Mesothelial cell of epicardium (in vitro differentiated cells): Measurements from ENCODE around the gene PAK4. TPM values are rescaled to one million over a fixed set of nuclear protein-coding genes. Genes with fewer than 3 reads are reported as not detected.
"Not testable (repeated sequence)": the region's sequence is repeated elsewhere in the genome, so short reads cannot be mapped to it uniquely, and the experiment has no call there.

Experiments used
- DNase-seq, 2 experiments: peaks; one replicate each; pipeline ENCODE4 v3.0.0; 2021; ENCODE audit warnings: low spot score in 2 of 2; ENCODE audit not compliant: unreplicated experiment in 2 of 2
- H3K27ac Mint-ChIP-seq: 2 replicates; pipeline ENCODE4 v1.8.0; 2021; ENCODE audit warnings: mixed read lengths
- H3K27me3 Mint-ChIP-seq: 2 replicates; pipeline ENCODE4 v1.8.0; 2021; ENCODE audit warnings: low read depth, mixed read lengths
- H3K36me3 Mint-ChIP-seq: 2 replicates; pipeline ENCODE4 v1.8.0; 2021; ENCODE audit warnings: mixed read lengths
- H3K4me1 Mint-ChIP-seq: 2 replicates; pipeline ENCODE4 v1.8.0; 2021; ENCODE audit warnings: mixed read lengths
- H3K4me3 Mint-ChIP-seq: 2 replicates; pipeline ENCODE4 v1.8.0; 2021; ENCODE audit warnings: mild to moderate bottlenecking, moderate library complexity, mixed read lengths
- H3K9me3 Mint-ChIP-seq: 2 replicates; pipeline ENCODE4 v1.8.0; 2021; ENCODE audit warnings: mixed read lengths
- CTCF ChIP-seq: fragments of 200-600 bp; sonication (generic); IDR thresholded peaks from one replicate; pipeline ENCODE4 v1.5.0; 2021; ENCODE audit warnings: antibody characterized with exemption; ENCODE audit not compliant: unreplicated experiment
- total RNA-seq: library from RNA; stranded (reverse); gene quantifications from 3 replicates; pipeline ENCODE4 v1.2.1, GENCODE V29; 2021

The PAK4 gene
- total RNA-seq, 1 donor from 2014 or later = 102 TPM

DNA sequence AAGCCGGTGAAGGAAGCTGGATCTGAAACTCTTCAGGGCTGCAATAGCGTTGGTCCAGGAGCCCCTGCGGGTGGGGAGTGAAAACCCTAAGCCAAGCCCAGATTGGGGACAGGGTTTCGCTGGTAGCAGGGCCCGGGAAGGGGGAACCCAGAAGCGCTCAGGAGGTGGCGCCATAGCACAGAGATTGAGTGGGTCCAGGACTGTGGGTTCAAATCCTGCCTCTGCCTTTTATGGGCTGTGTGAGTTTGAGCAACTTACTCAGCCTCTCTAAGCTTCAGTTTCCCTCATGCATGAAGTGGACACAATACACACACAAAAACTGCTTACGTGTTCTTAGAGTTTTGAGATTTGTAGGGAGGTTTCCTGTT, 86.8 kb downstream of the PAK4 start:
- Mint-ChIP-seq H3K4me1 (no peaks in the 10 kb centered on the region), H3K36me3 (peaks cover 3% of the 10 kb centered on the region), H3K27me3 (peaks cover 16% of the 10 kb centered on the region), H3K27ac (no peak overlapping the region), H3K9me3 (peaks cover 9% of the 10 kb centered on the region), H3K4me3 (no peak overlapping the region)
- DNase-seq = no peak
- no peak for TF ChIP-seq CTCF

- H3K4me3 Mint-ChIP-seq, H3K27ac Mint-ChIP-seq, H3K36me3 Mint-ChIP-seq, H3K4me1 Mint-ChIP-seq, DNase-seq, H3K9me3 Mint-ChIP-seq: not testable (repeated sequence)
- peaks cover 20% of the 10 kb centered on the region for H3K27me3 Mint-ChIP-seq
Measured at GRCh38 chr19:39215323-39215722, 89.7 kb downstream of the PAK4 start.

GRCh38 chr19:39217094-39217493, 91.5 kb downstream of the PAK4 start:
- Mint-ChIP-seq H3K4me3 (no peak overlapping the region), H3K9me3 (peaks cover 9% of the 10 kb centered on the region), H3K4me1 (no peaks in the 10 kb centered on the region), H3K27me3 (peaks cover 36% of the 10 kb centered on the region), H3K27ac (no peak overlapping the region), H3K36me3 (peaks cover 3% of the 10 kb centered on the region)
- no peak for DNase-seq
- TF ChIP-seq CTCF = no peak

GRCh38 chr19:39218230-39219007, 92.8 kb downstream of the PAK4 start:
- TF ChIP-seq CTCF = no peak
- H3K27me3 Mint-ChIP-seq = peaks cover 42% of the 10 kb centered on the region
- H3K4me3 Mint-ChIP-seq = no peak overlapping the region
- no peak for DNase-seq
- H3K9me3 Mint-ChIP-seq = peaks cover 9% of the 10 kb centered on the region
- no peaks in the 10 kb centered on the region for H3K4me1 Mint-ChIP-seq
- H3K36me3 Mint-ChIP-seq = peaks cover 3% of the 10 kb centered on the region
- no peak overlapping the region for H3K27ac Mint-ChIP-seq

- not testable (repeated sequence) for H3K36me3 Mint-ChIP-seq, DNase-seq, H3K27ac Mint-ChIP-seq, H3K4me3 Mint-ChIP-seq, H3K4me1 Mint-ChIP-seq
- peaks cover 12% of the 10 kb centered on the region for H3K9me3 Mint-ChIP-seq
- H3K27me3 Mint-ChIP-seq = peaks cover 45% of the 10 kb centered on the region
Measured at GRCh38 chr19:39219108-39219507, 93.5 kb downstream of the PAK4 start.

GRCh38 chr19:39223703-39224279, 98.2 kb downstream of the PAK4 start:
- Mint-ChIP-seq H3K27ac (no peak overlapping the region), H3K27me3 (peaks cover 67% of the 10 kb centered on the region), H3K4me3 (no peak overlapping the region), H3K9me3 (peaks cover 3% of the 10 kb centered on the region), H3K36me3 (no peaks in the 10 kb centered on the region), H3K4me1 (no peaks in the 10 kb centered on the region)
- peak in 1 of 2 experiments; percentile 53 for DNase-seq
- no peak for TF ChIP-seq CTCF
